Right kidney (tissue), 9 donors: ENCODE results near the gene ZNF468.
"Not testable (repeated sequence)": the region's sequence is repeated elsewhere in the genome, so short reads cannot be mapped to it uniquely, and the experiment has no call there.

Experiments
- DNase-seq: peaks from one replicate; pipeline ENCODE4 v3.0.0-alpha.2; 2016
- long read RNA-seq, 8 donors: transcript quantifications; one replicate each; lab custom pipeline, GENCODE V29; 2026

ZNF468 gene
- long read RNA-seq, donor 1, full-length matches to known transcripts = 2 of 2 reads
- long read RNA-seq, donor 1, partial matches to known transcripts = 0 of 2 reads
- long read RNA-seq, donor 1, other reads (novel, unspliced or antisense) = 0 of 2 reads
- long read RNA-seq, donor 2, full-length matches to known transcripts = 2 of 2 reads
- long read RNA-seq, donor 2, partial matches to known transcripts = 0 of 2 reads
- long read RNA-seq, donor 2, other reads (novel, unspliced or antisense) = 0 of 2 reads
- long read RNA-seq, donor 3, partial matches to known transcripts = 9 of 9 reads
- long read RNA-seq, donor 3, other reads (novel, unspliced or antisense) = 0 of 9 reads
- long read RNA-seq, donor 4, full-length matches to known transcripts = 2 of 2 reads
- long read RNA-seq, donor 4, partial matches to known transcripts = 0 of 2 reads
- long read RNA-seq, donor 4, other reads (novel, unspliced or antisense) = 0 of 2 reads
- long read RNA-seq, donor 5, full-length matches to known transcripts = 1 of 1 reads
- long read RNA-seq, donor 5, partial matches to known transcripts = 0 of 1 reads
- long read RNA-seq, donor 5, other reads (novel, unspliced or antisense) = 0 of 1 reads
- long read RNA-seq, donor 6, full-length matches to known transcripts = 1 of 1 reads
- long read RNA-seq, donor 6, partial matches to known transcripts = 0 of 1 reads
- long read RNA-seq, donor 6, other reads (novel, unspliced or antisense) = 0 of 1 reads
- long read RNA-seq, donor 7, full-length matches to known transcripts = 4 of 4 reads
- long read RNA-seq, donor 7, partial matches to known transcripts = 0 of 4 reads
- long read RNA-seq, donor 7, other reads (novel, unspliced or antisense) = 0 of 4 reads
- long read RNA-seq, donor 8, full-length matches to known transcripts = 4 of 4 reads
- long read RNA-seq, donor 8, partial matches to known transcripts = 0 of 4 reads
- long read RNA-seq, donor 8, other reads (novel, unspliced or antisense) = 0 of 4 reads

DNA sequence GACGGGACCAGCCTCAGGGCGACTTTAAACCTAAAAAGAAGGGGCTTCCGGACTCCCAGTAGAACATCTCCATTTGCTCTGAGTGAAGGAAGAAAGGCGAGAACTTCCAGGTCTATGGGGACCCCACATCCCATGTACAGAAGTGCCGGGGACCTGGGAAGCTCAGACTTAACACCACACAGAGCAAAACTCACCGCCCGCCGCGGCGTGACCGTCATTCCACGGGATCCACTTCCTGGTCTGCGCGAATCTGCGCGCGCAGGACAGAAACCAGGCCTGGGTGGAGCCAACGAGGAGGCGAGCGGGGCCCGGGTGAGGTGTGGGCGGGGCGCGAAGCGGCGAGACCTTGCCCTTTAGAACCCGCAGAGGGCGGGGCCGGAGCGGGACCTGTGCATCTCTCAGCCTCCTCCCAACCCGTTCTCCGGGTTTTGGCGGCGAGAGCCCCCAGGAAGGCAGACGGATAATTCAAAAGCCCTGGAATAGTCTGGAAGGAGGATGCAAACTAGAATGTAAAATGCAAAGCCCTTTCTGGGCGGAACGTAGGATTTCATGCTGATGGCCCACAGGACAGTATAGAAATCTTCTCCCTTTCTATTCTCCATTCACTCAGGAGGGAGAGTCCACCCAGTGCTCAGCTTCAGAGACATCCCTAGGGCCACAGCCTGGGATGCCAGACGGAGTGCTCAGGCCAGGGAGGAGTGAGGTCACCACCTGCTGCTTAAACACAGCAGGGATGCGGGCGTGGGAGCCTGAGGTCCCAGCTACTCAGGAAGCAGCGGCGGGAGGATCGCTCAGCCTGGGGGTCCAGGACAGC lies at the start of gene ZNF468:
TSS of gene ZNF468 (minus strand) at position 242 of the 814 bp plus-strand sequence. CDS start 3,347 bp downstream, outside the sequence.
- DNase-seq = peak; percentile 84

DNA sequence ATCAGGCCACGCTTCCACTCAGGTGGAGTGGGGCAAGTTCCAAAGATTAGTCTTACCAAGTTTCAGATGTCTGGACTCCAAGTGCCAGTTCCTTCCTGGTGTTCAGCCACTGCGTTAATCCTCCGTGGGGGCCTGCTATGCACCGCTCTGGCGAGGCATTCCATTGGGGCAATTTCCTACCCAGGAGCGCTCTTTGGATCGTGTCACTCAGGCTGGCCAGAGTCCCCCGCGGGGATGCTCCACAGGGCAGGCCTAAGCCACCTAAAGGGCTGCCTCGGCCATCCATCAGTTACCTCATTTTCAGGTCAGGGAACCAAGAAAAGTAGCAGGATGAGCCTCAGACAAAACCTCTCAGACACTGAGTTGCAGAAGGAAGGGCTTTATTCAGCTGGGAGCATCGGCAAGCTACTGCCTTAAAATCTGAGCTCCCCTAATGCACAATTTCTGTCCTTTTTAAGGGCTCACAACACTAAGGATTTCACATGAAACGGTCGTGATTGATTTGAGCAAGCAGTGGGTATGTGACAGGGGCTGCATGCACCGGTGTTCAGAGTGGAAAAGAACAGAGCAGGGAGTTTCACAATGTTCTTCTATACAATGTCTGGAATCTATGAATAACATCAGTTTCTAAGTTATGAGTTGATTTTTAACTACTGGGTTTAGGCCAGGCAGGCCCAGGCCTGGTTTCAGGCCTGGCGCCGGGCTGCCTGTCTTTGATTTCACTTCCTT lies 46.8 kb upstream of the ZNF468 start:
- DNase-seq = not testable (repeated sequence)

DNA sequence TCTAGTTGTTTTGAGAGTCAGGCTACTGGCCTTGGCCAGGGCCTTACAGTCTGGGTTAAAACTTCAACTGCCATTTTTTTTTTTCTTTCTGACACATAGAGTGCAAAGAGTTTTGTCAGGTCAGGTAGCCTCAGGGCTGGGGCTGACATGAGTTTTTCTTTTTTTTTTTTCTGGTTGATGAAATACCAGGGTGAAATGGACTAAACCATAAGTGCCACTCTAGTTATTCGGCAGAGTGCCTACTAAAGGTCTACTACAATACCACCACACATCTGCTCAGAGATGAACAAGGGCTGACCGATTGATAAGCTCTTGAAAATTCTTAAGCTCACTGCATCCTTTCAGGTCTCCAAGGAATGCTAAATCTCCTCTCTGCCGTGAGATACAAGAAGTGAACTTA lies 44.4 kb upstream of the ZNF468 start:
- DNase-seq = no peak

DNA sequence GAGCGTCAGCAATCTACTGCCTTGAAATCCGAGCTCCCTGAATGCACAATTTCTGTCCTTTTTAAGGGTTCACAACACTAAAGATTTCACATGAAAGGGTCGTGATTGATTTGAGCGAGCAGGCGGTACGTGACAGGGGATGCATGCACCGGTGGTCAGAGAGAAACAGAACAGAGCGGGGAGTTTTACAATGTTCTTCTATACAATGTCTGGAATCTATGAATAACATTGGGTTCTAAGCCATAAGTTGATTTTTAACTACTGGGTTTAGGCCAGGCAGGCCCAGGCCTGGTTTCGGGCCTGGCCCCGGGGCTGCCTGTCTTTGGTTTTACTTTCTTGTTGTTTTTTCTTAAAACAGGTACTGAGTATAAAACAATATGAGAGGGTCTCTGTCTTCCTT lies 41.2 kb upstream of the ZNF468 start:
- DNase-seq = peak; percentile 6

DNA sequence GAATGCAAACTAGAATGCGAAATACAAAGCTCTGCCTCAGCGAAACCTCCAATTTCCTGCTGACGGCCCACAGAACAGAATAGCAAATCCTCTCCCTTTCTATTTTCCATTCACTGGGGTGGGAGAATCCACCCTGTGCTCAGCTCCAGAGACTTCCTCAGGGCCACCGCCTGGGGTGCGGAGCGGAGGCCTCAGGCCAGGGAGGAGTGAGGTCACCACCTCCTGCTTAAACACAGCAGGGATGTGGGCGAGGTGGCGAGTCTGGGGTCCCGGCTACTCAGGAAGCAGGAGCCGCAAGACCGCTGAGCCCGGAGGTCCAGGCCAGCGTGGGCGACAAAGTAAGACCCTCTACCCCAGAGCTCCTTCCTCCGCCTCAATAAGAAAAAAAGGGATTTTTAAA lies 40.7 kb upstream of the ZNF468 start:
- no peak for DNase-seq

DNA sequence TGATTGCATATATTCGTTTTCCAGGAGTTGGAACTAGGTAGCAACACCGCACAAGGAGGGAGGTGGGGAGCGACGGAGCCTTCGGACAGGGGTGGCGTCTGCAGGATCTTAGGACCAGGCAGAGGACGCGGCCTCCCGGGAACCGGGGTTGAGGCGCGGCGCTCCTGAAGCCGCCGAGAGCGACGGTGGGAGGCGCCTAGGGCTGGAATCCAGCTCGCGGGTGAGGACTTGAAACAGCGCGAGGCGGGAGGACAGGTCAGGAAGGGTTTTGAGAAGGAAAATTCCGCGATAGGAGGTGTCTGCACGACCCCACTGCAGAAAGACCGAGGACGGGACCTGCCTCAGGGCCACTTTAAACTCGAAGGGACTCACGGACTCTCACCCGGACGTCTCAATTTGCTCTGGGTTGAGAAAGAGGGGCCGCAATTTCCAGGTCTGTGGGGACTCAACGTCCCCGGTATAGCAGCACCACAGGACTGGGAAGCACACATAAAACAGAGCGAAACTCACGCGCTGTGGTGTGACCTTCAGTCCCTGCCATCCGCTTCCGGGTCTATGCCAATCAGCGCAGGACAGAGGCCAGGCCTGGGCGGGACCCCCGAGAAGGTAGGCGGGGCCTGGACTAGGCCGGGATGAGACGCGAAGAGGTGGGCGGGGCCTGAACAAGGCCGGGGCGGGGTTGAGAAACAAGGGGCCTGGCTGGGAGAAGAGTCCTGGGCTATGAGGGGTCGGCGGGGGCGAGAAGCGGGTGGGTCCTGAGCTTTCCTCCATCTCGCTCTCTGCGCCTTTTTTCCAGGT lies 39.9 kb upstream of the ZNF468 start, which contains the start of gene ZNF320:
TSS of gene ZNF320 (minus strand) at position 498 of the 798 bp plus-strand sequence. CDS start 7,380 bp downstream, outside the sequence.
- DNase-seq = peak; percentile 82

DNA sequence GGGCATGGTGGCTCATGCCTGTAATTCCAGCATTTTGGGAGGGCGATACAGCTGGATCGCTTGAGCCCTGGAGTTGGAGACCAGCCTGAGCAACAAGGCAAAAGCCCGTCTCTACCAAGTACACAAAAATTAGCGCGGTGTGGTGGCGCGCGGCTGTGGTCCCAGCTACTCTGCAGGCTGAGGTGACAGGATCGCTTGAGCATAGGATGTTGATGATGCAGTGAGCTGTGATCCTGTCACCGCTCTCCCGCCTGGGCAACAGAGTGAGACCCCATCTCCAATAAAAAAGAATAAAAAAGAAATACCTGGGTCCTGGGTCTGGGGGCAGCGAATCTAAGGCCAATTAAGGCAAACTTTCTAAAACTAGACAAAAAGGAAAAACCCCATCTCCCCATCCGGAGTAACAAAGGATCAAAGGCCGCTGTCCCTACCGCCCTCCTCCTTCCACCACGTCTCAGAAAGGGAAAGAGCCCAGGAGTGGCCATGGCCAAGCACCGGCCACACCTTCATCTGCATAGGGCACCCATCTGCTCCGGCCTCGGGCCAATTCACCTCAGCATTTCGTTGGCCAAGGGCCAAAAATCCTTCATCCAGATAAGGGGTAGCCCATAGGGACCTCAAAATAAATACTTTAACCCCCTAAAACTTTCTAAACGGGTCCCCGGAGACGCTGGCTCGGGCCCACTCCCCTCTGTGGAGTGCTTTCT lies 39.2 kb upstream of the ZNF468 start:
- no peak for DNase-seq

DNA sequence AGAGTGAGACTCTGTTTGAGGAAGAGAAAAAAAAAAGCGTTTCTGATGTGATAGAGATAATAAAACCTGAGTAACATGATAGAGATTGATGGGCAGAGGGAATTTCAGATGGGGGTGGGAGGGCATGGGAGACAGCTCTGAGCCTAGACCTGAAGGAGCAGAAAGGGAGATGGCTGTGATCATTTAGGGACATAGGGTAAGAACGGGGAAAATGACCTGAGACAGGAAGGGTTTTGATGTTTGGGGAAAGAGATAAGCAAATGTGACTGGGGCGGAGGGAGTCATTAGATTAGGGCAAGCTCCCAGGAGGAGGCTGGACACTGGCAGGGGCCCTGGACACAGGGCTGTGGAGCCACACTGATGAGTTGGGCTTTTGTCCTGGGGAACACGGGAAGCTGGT lies 33.9 kb upstream of the ZNF468 start:
- no peak for DNase-seq

DNA sequence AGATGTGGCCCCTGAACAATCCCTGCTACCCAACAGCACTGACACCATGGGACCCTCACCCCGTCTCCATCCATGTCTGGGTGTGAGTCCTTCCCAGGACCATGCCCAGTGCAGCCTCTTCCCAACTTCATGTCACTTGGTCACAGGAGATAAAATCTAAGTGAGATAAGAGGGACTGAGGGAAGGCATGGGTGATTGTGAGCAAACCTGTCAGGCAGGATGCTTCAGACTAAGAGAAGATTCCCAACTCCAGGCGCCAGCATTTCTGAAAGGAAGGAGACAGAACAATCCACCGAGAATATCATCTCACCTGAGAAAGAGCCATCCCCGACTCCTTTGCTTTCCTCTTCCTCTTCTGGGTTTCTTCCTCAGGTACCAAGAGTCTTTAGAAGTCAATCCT lies 32.5 kb upstream of the ZNF468 start:
- DNase-seq = no peak

DNA sequence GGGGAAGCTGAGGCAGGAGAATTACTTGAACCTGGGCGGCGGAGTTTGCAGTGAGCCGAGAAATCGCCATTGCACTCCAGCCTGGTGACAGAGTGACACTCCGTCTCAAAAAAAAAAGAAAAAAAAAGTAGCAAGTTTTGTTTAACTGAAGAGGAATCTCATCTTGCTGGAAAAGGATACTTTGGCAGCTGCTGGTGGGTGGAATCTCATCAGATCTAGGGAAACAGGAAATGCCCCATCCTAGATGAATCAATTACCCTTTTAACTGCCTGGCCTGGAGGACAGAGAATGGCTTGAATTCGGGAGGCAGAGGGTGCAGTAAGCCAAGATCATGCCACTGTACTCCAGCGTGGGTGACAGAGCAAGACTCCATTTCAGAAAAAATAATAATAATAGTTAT lies 31.7 kb upstream of the ZNF468 start:
- DNase-seq = no peak

DNA sequence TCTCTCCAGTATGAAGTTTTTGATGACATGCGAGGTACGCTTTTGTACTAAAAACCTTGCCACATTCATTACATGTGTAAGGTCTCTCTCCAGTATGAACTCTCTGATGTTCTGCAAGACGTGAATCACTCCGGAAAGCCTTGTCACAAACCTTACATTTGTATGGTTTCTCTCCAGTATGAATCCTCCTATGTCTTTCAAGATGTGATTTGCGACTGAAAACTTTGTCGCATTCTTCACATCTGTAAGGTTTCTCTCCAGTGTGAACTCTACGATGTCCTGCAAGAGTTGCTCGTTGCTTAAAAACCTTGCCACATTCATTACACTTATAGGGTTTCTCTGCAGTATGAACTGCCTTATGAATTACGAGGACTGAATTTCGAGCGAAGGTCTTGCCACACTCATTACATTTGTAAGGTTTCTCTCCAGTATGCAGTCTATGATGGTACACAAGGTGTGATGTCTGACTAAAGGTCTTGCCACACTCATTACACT lies 23.5 kb upstream of the ZNF468 start:
- no peak for DNase-seq

DNA sequence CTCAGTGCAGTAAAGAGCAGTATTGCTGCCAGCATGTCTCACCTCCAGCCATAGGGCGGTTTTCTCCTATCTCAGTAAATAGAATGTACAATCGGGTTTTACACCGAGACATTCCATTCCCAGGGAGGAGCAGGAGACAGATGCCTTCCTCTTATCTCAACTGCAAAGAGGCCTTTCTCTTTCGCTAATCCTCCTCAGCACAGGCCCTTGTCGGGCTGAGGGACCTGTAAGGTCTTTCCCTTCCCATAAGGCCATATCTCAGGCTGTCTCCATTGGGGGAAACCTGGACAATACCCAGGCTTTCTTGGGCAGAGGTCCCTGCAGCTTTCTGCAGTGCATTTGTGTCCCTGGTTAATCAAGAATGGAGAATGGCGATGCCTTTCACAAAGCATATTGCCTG lies 15.6 kb upstream of the ZNF468 start:
- not testable (repeated sequence) for DNase-seq

DNA sequence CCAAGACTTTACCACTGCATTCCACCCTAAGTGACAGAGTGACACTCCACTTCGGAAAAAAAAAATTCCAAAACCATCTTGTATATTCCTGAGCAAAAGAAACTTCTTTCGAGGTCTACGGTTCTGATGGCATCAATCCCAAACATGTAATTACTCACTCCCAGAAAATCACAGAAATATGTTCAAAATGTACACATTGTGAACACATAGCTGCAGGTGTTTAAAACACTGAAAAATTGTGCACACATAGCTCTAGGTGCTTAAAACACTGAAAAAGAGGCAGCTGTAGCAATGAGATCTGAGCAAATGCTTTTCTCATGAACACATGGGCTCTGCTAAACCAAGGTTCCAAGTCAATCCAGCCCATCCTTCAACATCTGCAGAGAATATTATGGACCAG lies 14.0 kb upstream of the ZNF468 start:
- no peak for DNase-seq

DNA sequence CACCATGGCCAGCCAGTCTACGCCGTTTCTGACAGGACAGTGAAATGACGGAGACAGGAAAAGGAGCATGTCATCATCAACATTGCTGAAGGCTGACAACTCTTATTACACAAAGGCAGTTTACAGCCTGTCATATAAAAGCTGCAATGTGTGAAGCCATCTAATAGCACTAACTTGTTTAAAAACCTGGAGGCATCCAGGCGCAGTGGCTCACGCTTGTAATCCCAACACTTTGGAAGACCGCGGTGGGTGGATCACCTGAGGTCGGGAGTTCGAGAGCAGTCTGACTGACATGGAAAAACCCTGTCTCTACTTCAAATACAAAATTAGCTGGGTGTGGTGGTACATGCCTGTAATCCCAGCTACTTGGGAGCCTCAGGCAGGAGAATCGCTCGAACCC lies 10.6 kb upstream of the ZNF468 start:
- not testable (repeated sequence) for DNase-seq

DNA sequence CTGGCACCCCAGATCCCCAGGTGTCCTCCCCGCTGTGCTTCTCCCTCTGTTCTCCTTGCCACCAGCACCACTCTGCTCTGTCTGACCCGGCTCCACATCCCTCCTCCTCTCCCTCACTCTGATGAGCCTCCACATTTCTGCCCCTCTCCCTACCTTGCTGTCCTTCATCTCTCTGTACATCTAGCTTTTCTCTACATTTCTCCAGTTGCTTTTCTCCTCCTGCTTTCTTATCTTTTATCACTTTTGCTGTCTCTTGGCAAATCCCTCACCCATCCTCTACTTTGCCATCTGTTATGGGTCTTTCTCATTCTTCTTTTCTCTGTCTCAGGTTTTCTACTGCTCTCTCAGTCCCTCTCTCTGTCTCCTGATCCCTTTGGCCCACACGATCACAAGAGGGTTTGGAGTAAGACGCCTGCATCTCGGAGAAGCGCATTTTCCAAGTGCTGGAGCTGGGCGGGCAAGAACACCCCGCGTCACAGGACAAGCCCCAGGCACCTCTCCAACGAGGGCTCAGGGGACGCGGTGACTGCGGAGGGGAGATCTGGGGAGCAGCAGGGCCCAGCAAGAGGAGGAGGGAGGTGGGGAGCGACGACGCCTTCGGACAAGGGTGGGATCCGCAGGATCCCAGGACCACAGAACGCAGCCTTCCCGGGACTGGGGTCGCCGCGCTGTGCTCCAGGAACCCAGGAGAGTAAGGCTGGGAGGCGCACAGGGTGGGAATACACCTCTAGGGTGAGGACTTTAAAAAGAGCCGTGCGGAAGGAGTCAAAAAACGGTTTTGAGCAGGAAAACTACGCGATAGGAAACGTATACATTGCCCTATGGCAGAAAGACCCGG lies 660 bp downstream of the ZNF468 start:
- DNase-seq = not testable (repeated sequence)

DNA sequence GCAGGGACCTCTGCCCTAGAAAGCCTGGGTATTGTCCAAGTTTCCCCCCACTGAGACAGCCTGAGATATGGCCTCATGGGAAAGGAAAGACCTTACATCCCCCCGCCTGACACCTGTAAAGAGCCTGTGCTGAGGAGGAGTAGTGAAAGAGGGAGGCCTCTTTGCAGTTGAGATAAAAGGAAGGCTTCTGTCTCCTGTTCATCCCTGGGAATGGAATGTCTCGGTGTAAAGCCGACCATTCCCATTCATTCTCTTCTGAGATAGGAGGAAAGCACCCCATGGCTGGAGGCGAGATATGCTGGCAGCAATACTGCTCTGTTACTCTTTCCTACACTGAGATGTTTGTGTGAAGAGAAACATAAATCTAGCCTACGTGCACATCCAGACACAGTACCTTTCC lies 10.1 kb downstream of the ZNF468 start:
- DNase-seq = not testable (repeated sequence)

DNA sequence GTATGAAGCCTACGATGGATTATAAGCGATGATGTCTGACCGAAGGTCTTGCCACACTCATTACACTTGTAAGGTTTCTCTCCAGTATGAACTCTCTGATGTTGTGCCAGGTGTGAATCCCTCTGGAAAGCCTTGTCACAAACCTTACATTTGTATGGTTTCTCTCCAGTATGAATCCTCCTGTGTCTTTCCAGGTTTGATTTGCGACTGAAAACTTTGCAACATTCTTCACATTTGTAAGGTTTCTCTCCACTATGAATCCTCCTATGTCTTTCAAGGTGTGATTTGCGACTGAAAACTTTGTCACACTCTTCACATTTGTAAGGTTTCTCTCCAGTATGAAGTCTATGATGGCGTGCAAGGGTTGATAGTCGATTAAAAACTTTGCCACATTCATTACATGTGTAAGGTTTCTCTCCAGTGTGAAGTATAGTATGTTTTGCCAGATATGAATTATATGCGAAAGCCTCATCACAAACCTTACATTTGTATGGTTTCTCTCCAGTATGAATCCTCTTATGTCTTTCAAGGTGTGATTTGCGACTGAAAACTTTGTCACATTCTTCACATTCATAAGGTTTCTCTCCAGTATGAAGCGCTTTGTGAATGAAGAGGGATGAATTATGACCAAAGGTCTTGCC lies 16.5 kb downstream of the ZNF468 start:
- not testable (repeated sequence) for DNase-seq

DNA sequence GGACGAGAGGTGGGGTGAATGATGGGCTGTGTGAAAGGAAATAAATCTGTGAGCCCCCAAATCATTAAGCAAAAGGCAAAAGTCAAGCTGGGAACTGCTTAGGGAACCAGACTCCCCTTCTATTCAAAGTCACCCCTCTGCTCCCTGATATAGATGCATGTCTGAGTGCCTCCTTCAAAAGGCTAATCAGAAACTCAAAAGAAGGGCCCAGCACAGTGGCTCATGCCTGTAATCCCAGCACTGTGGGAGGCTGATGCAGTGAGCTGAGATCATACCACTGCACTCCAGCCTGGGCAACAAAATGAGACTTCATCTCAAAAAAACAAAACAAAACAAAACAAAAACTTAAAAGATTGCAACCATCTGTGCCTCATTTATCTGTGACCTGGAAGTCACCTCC lies 23.1 kb downstream of the ZNF468 start:
- DNase-seq = not testable (repeated sequence)
